KMS-11 (cell line): ENCODE data around the gene HMGN4.
"Not testable (repeated sequence)": the region's sequence is repeated elsewhere in the genome, so short reads cannot be mapped to it uniquely, and the experiment has no call there.

Experiments used
- H2AFZ ChIP-seq: fragments of 200-600 bp; sonication (generic); 2 replicates; pipeline ENCODE4 v1.6.1; 2016; ENCODE audit warnings: antibody characterized with exemption, mixed run types, low read depth
- H3K27ac ChIP-seq: fragments of 200-600 bp; sonication (generic); 2 replicates; pipeline ENCODE4 v1.6.1; 2016; ENCODE audit warnings: mild to moderate bottlenecking, mixed run types
- H3K27me3 ChIP-seq: fragments of 200-600 bp; sonication (generic); 2 replicates; pipeline ENCODE4 v1.6.1; 2017; ENCODE audit warnings: mild to moderate bottlenecking, low read depth, mixed run types, moderate library complexity; ENCODE audit not compliant: insufficient read depth
- H3K36me3 ChIP-seq: fragments of 200-600 bp; sonication (generic); 2 replicates; pipeline ENCODE4 v1.6.1; 2017; ENCODE audit warnings: mild to moderate bottlenecking, mixed run types; ENCODE audit not compliant: insufficient read depth
- H3K4me1 ChIP-seq: fragments of 200-600 bp; sonication (generic); 2 replicates; pipeline ENCODE4 v1.6.1; 2016; ENCODE audit warnings: mild to moderate bottlenecking, low read depth, mixed run types; ENCODE audit not compliant: poor library complexity, severe bottlenecking
- H3K4me2 ChIP-seq: fragments of 200-600 bp; sonication (generic); 2 replicates; pipeline ENCODE4 v1.7.0; 2016; ENCODE audit warnings: mild to moderate bottlenecking, mixed run types
- H3K4me3 ChIP-seq: fragments of 200-600 bp; sonication (generic); IDR thresholded peaks from 2 replicates; pipeline ENCODE4 v1.6.1; 2017; ENCODE audit warnings: low read depth, low read length, mixed read lengths; ENCODE audit not compliant: insufficient read depth
- H3K79me2 ChIP-seq: fragments of 200-600 bp; sonication (generic); 2 replicates; pipeline ENCODE4 v1.6.1; 2016; ENCODE audit warnings: low read depth, mixed run types; ENCODE audit not compliant: insufficient read depth
- H3K9ac ChIP-seq: fragments of 200-600 bp; sonication (generic); 2 replicates; pipeline ENCODE4 v1.6.1; 2016; ENCODE audit warnings: mild to moderate bottlenecking, mixed run types
- H4K20me1 ChIP-seq: fragments of 200-600 bp; sonication (generic); 2 replicates; pipeline ENCODE4 v1.6.1; 2016; ENCODE audit warnings: mild to moderate bottlenecking, mixed run types; ENCODE audit not compliant: insufficient read depth
- CTCF ChIP-seq: fragments of 200-600 bp; sonication (generic); conservative IDR thresholded peaks from 2 replicates; pipeline ENCODE4 v1.6.1; 2017; ENCODE audit warnings: low read depth, mild to moderate bottlenecking, antibody characterized with exemption, low read length, moderate library complexity, mixed read lengths

HMGN4 gene

GRCh38 chr6:26520850-26521599 lies 17.1 kb upstream of the HMGN4 start:
- Histone ChIP-seq H2AFZ (peak overlapping the region; percentile 88), H3K27me3 (no peaks in the 10 kb centered on the region), H3K4me1 (peaks cover 7% of the 10 kb centered on the region), H3K36me3 (no peaks in the 10 kb centered on the region), H3K27ac (peak overlapping the region; percentile 97), H4K20me1 (no peaks in the 10 kb centered on the region), H3K4me2 (peak overlapping the region; percentile 73), H3K9ac (peak overlapping the region; percentile 92), H3K4me3 (no peak overlapping the region), H3K79me2 (no peaks in the 10 kb centered on the region)
- no peak for TF ChIP-seq CTCF

- H3K4me1 ChIP-seq: peaks cover 7% of the 10 kb centered on the region
- no peaks in the 10 kb centered on the region for H3K27me3 ChIP-seq
- H2AFZ ChIP-seq: peak overlapping the region; percentile 88
- H3K4me3 ChIP-seq: no peak overlapping the region
- peak overlapping the region; percentile 92 for H3K9ac ChIP-seq
- no peaks in the 10 kb centered on the region for H3K79me2 ChIP-seq
- H3K4me2 ChIP-seq: peak overlapping the region; percentile 73
- peak overlapping the region; percentile 97 for H3K27ac ChIP-seq
- H3K36me3 ChIP-seq: no peaks in the 10 kb centered on the region
- H4K20me1 ChIP-seq: no peaks in the 10 kb centered on the region
- peak; percentile 62 for TF ChIP-seq CTCF
Observed at GRCh38 chr6:26521600-26522391, 16.4 kb upstream of the HMGN4 start.

- H3K4me1 ChIP-seq, H3K36me3 ChIP-seq, H4K20me1 ChIP-seq, H3K79me2 ChIP-seq, H3K27me3 ChIP-seq, H3K4me3 ChIP-seq: not testable (repeated sequence)
- H3K4me2 ChIP-seq: 0 out of 2 replicates have a peak overlapping the region, but pooled peaks have one; percentile 2
- peak overlapping the region; percentile 92; the same call in 1 of the 2 replicates for H3K9ac ChIP-seq
- peak overlapping the region; percentile 97; the same call in 1 of the 2 replicates for H3K27ac ChIP-seq
- H2AFZ ChIP-seq: peak overlapping the region; percentile 88; the same call in 1 of the 2 replicates
Observed at GRCh38 chr6:26522486-26523228, 15.5 kb upstream of the HMGN4 start.

- H3K4me3 ChIP-seq, H3K4me2 ChIP-seq, H3K4me1 ChIP-seq, H2AFZ ChIP-seq, H3K27ac ChIP-seq, H3K79me2 ChIP-seq, H3K9ac ChIP-seq, H3K27me3 ChIP-seq, H4K20me1 ChIP-seq, H3K36me3 ChIP-seq: not testable (repeated sequence)
Observed at GRCh38 chr6:26524314-26524713, 13.9 kb upstream of the HMGN4 start.

GRCh38 chr6:26524722-26525370 lies 13.3 kb upstream of the HMGN4 start:
- no peaks in the 10 kb centered on the region for H3K79me2 ChIP-seq
- no peak overlapping the region for H3K4me3 ChIP-seq
- H3K27ac ChIP-seq: no peak overlapping the region
- no peak for TF ChIP-seq CTCF
- no peaks in the 10 kb centered on the region for H3K36me3 ChIP-seq
- no peak overlapping the region for H2AFZ ChIP-seq
- H3K27me3 ChIP-seq: no peaks in the 10 kb centered on the region
- H3K4me1 ChIP-seq: peaks cover 7% of the 10 kb centered on the region
- no peak overlapping the region for H3K4me2 ChIP-seq
- H4K20me1 ChIP-seq: no peaks in the 10 kb centered on the region
- H3K9ac ChIP-seq: no peak overlapping the region
